Activated naive CD8-positive, alpha-beta T cell treated with anti-CD3 and anti-CD28 coated beads, Interleukin-2, amount 50 U/mL, for 16 hours (primary cell): ENCODE measurements around the gene MRI1.

Experiments
- DNase-seq: peaks from one replicate; pipeline ENCODE4 v3.0.0-alpha.2; 2020; ENCODE audit warnings: low read depth, low spot score

The MRI1 gene

DNA sequence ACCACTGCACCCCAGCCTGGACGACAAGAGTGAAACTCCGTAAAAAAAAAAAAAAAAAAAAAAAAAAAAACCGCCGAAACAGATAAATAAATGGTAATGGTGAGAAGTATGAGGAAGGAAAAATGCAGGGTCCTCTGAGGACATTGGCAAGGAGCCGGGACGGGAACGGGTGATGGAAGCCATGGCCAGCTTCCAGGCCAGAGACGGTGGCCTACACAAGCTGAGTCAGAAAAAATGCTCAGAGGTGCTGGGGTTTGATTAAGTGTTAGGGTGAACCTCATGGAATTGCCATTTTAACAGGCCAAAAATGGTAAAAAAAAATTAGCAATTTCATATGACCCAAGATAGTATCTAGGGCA, 30.1 kb downstream of the MRI1 start:
- DNase-seq, result no peak

DNA sequence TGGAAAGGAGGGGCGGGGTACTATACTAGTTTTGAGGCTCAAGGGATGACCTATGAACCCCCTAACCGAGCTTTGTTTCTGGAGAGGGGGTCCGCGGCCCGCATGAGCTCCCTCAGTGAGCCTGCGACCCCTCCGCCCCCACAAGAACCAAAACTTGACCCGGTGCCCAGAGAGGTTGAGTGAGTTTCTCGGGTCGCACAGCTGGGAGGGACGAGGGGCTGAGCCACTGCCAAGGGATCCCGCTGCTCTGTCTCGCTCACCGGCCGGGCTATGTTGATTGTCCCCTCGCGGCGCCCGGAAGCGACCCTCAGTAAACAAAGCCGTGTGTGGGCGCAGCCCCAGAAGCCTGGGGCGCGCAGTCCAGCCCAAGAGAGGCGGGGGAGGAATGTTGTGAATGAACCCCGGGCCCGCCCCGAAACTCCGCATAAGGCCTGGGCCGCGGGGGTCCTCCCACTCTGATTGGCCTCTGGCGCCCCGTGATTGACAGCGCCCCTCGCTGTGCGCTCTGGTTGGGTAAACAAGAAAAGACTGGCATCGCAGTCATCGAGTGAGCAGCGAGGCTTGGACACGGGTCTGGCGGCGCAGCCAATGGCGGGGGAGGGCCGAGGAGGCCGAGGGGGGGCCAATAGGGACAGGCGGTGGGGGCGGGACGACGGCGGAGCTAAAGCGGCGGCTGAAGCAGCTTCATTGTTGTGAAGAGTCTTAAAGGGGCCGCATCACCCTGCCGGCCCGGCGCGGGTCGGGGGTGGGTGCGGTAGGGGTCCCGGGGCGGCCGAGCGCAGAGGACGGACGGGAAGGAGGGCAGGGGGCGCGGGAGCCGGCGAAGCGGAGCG, 30.7 kb downstream of the MRI1 start, which contains the start of gene ZSWIM4:
Gene ZSWIM4 (plus strand): TSS at position 687 of the 833 bp plus-strand sequence. CDS start 206 bp downstream, outside the sequence.
- peak; percentile 95 for DNase-seq

DNA sequence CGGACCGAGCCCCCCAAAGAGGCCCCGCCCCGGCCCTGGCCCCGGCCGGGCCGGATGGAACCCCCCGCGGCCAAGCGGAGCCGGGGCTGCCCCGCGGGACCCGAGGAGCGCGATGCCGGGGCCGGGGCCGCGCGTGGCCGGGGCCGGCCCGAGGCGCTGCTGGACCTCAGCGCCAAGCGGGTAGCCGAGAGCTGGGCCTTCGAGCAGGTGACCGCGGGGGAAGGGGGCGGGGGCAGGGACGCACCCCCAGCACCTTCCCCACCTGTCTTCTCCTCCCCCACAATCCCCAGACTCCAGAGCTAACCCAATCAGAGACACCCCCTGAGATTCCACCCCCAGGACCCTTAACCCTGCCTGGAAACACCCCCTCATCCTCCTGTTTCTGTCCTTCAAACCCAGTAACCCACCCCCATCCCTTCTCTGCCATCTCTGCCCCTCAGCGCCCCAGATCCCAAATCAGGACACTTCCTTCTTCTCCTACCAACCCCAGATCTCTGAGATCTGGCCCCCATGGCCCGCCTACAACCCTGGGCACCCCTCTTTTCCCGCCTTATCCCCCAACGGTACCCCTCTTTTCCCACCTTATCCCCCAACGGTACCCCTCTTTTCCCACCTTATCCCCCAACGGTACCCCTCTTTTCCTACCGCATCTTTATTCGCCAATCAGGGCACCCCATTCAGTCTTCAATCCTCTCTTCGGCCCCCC, 31.4 kb downstream of the MRI1 start:
- no peak for DNase-seq

DNA sequence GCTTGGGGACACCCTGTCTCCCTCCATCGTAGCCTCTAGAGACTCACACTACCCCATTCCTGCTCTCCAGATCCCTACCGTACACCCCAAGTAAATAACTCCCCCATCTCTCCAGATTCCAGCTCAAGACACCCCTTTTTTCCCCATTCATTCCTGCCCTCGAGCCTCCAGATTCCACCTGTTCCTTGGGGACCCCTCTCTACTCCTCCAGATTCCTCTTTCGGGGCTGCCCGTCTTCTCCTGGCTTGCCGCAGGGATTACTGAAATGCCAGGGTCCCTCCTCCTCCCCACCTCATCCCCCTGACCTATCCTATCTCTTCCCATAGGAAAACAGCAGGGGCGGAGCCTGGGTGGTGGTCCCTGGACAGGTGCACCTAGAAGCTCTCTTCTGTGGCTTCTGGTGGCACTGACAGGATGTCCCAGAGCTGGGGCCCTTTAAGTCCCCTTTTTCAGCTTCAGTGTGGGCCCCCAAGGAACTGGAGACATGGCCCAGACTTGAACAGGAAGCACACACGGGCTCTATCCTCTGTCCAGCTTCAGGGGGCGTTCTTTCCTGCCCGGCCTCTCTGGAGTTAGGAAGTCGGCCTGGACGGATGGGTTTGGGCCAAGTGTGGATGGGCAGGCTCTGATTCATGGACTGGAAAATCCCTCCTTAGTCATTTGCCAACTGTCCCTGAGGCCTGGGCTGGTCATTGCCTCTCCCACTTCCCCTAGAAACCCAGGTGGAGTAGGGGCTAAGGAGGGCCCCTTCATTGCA, 32.2 kb downstream of the MRI1 start:
- no peak for DNase-seq

DNA sequence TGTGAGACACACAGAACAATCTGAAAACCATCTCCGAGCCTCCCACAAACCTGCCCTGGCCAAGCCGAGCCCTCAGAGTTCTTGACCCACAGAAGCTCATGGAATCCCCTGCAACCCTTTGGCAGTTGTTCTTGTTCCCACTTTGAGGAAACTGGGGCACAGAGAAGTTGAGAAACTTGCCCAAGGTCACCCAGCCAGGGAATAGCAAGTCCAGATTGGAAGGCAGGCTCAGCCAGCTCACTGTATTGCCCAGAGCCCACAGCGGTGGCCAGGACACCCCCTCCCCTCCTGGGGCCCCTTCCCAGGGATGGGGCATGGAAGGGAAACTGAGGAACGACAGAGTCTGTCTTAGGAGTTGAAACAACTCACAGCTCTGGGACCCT, 32.7 kb downstream of the MRI1 start:
- DNase-seq, result no peak

DNA sequence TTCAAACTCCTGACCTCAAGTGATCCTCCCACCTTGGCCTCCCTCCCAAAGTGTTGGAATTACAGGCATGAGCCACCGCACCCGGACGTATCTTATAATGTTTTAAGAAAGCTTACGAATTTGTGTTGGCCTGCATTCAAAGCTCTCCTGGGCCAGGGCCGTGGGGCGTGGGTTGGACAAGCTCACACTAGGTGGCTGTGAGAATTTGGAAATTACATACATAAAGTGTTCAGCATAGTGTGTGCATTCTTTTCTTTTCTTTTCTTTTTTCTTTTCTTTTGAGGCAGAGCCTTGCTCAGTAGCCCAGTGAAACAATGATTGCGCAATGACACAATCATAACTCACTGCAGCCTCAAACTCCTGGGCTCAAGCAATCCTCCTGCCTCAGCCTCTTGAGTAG, 33.5 kb downstream of the MRI1 start:
- DNase-seq, result no peak

DNA sequence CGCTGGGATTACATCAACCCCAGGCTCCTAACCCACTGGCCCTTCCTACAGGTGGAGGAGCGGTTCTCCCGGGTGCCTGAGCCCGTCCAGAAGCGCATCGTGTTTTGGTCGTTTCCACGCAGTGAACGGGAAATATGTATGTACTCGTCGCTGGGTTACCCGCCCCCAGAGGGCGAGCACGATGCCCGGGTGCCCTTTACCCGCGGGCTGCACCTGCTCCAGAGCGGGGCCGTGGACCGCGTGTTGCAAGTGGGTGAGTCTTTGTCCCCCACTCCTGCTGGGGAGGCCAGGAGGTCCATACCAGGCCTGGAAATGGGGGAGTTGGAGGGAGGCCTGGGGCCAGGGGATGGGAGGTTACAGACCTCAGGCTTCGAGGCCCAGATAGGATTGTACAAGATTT, 35.3 kb downstream of the MRI1 start:
- no peak for DNase-seq

DNA sequence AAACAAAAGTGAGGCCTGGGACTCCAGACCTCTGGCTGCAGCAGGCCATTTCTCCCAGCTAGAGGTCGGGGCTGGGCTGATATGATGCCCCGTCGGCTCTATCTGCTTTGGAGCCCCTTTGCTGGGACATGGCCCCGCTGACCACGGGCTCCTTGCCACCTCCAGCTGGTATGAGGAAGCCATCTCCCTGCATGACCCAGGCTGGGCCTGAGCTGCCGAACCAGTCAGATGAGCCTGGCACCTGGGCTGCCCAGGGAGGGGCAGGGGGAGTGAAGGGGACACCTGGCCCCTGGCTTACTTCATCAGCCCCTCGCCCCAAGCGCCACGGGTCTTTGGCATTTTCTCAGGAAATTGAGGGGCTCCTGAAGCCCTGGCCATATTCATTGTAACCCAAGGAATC, 38.7 kb downstream of the MRI1 start:
- DNase-seq, result no peak

DNA sequence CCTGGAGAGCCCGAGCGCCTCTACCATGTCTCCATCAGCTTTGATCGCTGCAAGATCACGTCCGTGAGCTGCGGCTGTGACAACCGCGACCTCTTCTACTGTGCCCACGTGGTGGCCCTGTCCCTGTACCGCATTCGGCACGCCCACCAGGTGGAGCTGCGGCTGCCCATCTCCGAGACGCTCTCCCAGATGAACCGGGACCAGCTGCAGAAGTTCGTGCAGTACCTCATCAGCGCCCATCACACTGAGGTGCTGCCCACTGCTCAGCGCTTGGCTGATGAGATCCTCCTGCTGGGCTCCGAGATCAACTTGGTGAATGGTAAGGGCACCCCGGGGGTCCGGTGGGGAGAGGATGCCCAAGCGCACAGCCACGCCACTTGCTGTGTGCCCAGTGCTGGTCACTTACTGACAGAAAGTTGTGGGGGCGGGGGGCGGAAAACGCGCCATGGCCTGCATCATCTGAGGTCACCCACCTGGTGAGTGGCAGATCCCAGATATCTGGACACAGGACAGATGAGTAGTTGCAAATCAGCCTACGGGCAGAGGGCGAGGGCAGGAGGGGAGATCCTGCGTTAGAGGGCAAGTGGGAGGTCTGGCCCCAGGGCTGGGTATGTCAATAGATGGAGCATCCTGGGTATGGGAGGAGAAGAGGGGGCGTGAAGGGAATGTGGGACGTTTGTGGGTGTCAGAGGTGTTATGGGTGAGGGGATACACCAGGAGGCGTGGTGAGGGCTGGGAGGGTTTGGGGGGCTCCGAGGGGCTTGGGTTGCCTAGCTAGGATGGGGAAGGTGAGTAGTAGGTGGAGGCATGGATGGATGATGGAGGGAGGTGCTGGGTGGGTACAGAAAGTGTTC, 40.7 kb downstream of the MRI1 start:
- DNase-seq, result no peak

DNA sequence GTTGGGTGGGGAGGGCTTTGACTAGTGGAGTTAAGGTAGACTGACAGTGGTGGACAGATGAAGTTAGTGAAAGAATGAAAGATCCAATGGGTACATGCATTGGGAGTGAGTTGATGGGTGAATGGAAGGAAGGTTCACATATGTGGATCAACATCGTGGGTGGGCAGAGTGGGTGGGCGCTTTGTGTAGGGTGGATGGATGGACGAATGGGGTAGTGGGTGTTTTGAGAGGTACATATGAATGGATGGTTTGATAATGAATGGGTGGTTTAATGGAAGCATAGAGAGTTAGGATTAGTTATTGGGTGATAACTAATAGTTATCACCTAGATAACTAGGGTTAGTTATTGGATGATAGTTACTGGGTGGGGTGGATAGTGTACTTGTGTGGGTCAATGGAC, 42.4 kb downstream of the MRI1 start:
- no peak for DNase-seq

DNA sequence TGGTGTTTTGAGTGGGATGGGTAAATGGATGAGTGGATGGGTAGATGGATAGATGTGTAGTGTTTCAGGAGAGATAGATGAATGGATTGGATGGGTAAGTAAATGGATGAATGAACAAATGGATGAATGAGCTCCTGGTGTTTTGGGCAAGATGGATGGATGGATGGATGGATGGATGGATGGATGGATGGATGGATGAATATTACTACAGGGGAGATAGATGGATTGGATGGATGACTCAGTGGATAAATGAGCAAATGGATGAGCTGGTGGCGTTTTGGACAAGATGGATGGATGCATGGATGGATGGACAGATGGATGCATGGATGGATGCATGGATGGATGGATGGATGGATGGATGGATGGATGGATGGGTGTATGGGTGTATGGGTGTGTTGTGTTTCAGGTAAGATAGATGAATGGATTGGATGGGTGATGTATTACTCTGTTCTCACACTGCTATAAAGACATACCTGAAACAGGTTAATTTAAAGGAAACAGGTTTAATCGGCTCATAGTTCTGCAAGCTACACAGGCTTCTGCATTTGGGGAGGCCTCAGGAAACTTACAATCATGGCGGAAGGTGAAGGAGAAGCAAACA, 43.2 kb downstream of the MRI1 start:
- no peak for DNase-seq

DNA sequence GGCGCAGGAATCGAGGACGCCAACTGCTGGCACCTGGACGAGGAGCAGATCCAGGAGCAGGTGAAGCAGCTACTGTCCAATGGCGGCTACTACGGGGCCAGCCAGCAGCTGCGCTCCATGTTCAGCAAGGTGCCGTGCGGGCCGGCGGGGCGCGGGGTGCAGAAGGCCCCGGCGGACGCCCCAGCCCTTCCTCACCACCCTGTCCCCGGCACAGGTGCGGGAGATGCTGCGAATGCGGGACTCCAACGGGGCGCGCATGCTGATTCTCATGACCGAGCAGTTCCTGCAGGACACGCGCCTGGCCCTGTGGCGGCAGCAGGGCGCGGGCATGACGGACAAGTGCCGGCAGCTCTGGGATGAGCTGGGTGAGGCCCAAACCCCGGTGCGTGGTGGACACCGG, 44.5 kb downstream of the MRI1 start:
- no peak for DNase-seq

DNA sequence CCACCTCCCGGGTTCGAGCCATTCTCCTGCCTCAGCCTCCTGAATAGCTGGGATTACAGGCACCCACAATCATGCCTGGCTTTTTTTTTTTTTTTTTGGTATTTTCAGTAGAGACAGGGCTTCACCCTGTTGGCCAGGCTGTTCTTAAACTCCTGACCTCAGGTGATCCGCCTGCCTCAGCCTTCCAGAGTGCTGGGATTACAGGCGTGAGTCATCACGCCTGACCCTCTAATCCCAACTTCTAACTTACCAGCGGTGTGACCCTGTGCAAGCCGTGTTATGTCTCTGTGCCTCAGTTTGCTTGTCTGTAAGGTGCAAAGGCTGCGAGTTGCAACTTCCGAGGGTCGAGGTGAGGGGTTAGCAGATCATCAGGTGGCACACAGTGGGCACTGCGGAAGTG, 48.2 kb downstream of the MRI1 start:
- no peak for DNase-seq

DNA sequence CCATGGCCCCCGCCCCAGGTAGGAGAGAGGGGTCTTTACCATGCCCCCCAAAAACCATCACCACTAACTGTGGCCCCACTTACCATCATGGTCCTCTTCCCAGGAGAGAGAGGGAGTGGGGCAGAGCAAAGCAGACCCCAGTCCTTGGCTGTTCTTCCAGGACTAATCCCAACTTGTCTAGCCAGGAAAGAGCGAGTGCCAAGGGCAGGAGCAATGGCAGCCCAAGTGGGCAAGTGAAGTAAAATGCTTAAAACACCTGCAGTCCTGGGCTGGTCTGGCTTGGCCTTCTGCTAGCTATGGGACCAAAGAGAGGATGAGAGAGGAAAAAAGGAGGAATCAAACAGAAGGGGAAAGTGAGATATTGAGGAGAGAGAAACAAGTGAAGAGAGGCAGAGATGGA, 48.8 kb downstream of the MRI1 start:
- DNase-seq, result no peak

DNA sequence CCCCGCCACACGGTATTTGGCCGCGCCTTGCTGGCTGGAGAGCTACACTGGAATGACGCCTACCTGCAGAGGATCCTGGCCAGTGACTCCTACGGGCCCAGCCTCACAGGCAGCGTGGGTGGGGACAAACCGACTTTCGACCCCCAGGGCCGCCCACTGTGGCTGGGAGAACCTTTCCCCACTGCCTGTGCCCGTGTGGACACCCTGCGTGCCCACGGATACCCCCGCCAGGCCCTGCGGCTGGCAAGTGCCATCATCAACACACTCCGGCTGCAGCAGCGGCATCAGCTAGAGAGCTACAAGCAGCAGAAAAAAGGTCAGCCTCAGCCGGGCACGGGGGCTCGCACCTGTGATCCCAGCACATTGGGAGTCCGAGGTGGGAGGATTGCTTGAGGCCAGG, 50.2 kb downstream of the MRI1 start:
- DNase-seq, result no peak

DNA sequence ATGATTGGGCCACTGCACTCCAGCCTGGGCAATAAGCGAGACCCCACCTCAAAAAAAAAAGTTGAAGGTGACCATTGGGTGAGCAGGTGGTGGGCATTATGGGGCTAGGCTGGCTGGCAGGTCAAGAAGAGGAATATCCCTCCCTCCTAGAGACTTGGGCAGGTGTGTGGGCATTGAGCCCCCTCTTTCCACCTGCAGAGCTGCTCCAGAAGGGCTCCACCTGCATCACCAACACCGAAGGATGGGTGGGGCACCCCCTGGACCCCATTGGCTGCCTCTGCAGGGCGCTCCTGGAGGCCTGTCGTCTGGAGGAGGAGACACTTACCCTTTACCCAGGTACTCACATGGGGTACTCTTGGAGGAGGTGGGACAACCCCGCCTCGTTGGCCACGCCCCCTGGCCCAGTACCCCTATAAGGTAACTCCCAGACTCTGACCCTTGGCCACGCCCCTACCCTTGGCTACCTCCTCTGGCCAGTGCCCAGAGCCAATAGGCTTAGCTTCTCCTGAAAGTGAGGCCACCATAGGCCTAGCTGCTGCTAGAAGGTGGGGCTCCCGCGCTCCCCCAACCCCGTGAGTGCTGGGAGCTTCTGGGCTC, 52.8 kb downstream of the MRI1 start:
- no peak for DNase-seq

DNA sequence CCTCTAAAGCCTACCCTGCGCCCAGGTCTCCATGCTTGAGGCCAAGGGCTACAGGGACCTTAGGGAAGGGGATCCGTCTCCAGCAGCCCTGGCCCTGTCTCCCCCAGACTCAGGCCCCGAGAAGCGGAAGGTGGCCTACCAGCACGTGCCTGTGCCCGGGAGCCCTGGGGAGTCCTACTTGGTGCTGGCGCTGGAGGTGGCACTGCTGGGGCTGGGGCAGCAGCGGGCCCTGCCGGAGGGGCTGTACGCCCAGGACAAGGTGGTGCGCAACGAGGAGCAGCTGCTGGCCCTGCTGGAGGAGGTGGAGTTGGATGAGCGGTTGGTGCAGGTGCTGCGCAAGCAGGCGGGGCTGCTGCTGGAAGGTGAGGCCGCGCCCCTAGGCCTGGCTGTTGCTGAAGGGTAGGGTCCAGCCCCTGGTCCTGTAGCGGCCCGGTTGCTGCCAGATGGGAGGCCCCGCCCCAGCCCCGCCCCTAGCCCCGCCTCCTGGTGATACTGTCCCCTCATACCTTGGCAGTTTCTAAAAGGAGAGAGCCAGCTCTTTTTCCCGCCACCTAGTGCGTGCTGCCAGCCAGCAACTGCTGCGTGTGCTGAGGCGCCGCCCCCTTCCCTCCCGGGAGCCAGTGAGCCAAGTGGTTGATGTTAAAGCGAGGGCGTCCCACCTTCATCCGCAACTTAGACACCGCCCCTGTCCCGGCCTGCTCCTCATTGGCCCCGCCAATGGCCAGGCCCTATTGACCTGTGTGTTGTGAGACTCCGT, 53.5 kb downstream of the MRI1 start:
- DNase-seq, result no peak

DNA sequence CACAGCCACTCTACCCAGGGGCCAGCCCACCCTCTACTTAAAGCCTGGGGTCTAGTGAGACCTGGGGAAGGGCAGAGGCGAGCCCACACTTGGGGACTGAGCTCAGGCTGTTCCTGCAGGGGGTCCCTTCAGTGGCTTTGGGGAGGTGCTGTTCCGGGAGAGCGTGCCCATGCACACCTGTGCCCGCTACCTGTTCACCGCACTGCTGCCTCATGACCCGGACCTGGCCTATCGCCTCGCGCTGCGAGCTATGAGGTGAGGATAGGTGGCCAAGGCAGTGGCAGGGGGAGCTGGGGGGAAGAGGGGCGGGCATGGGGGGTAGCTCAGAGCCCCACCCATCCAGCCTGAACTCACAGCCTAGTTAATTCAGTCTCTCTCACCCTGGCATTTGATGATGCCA, 54.9 kb downstream of the MRI1 start:
- no peak for DNase-seq

DNA sequence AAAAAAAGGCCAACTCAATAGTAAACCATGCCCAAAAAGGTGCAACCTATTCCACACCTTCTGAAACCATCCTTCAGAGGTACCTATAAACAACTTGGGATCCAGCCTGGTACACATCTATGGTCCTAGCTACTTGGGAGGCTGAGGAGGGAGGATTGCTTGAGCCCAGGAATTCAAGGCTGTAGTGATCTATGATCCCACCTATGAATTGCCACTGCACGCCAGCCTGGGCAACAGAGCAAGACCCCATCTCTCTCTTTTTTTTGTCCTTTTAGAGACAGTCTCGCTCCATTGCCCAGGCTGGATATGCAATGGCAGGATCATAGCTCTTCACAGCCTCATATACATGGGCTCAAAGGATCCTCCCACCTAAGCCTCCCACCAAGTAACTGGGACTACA, 57.0 kb downstream of the MRI1 start:
- DNase-seq, result no peak

DNA sequence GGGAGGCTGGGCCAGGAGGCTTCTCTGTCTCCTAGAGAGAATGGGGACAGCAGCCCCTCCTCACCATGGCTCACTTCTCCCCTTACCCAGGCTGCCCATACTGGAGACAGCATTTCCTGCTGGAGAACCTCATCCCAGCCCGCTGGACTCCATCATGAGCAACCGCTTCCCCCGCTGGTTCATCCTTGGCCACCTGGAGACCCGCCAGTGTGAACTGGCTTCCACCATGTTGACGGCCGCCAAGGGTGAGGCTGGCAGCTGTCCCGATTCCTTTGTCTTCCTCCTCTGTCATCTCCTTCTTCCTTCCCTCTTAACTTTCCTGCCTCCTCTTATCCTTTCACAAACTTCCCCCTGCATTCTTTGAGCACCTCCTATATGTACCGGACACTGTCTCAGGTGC, 58.9 kb downstream of the MRI1 start:
- DNase-seq, result no peak
